GM10847 (cell line): ENCODE measurements around the gene VGLL4.

Experiments
- POLR2A ChIP-seq: IDR thresholded peaks from 2 replicates; pipeline ENCODE4 v1.6.1; 2011; ENCODE audit not compliant: insufficient read length; ENCODE audit errors: extremely low read depth

The VGLL4 gene

DNA sequence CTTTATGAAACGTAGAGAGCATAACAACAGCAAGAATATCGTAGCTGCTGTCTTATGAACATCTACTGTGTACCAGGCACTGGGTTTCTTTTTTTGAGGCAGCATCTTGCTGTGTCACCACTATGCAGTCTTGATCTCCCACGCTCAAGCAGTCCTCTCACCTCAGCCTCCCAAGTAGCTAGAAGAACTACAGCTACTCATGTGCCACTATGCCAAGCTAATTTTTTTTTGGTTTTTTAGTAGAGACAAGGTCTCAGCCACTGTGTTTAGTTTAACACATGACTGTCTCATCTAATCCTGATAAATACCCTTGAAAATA, 129.9 kb downstream of the VGLL4 start:
- no peak for TF ChIP-seq POLR2A

- no peak for TF ChIP-seq POLR2A
These were observed 133.4 kb downstream of the VGLL4 start for GRCh38 chr3:11510356-11510755.

GRCh38 chr3:11510001-11510340, 133.7 kb downstream of the VGLL4 start:
- TF ChIP-seq POLR2A, result no peak

GRCh38 chr3:11509173-11510000, 134.3 kb downstream of the VGLL4 start:
- TF ChIP-seq POLR2A, result no peak

- no peak for TF ChIP-seq POLR2A
These were observed 135.2 kb downstream of the VGLL4 start for GRCh38 chr3:11508346-11509172.

- TF ChIP-seq POLR2A, result no peak
These were observed 136.0 kb downstream of the VGLL4 start for GRCh38 chr3:11507719-11508118.
